Kidney (tissue), 14 donors: ENCODE results near the gene COL6A6. TPM values are rescaled to one million over a fixed set of nuclear protein-coding genes. Genes with fewer than 3 reads are reported as not detected.
A peak's percentile ranks its signal among the peaks of the same experiment; 100 is the strongest.

ENCODE experiments used
- DNase-seq, 5 donors: peaks; one replicate each; pipeline ENCODE4 v3.0.0-alpha.2; 2013 to 2020
- FAIRE-seq: peaks from 2 replicates; lab custom pipeline; 2012; peaks lifted over from hg19 to GRCh38; lab: Jason Lieb, UNC
- H3K27ac ChIP-seq, 2 donors: one replicate each; pipeline ENCODE4 v1.7.0; 2013; ENCODE audit warnings: low read depth in 2 of 2, low read length in 2 of 2, inconsistent platforms in 1 of 2
- H3K27me3 ChIP-seq: one replicate; pipeline ENCODE4 v1.7.1; 2013; ENCODE audit warnings: low read length, inconsistent platforms; ENCODE audit not compliant: control insufficient read depth, insufficient read depth
- H3K36me3 ChIP-seq, 3 donors: one replicate each; pipeline versions ENCODE4 v1.7.0 to v1.7.1; 2013; ENCODE audit warnings: low read length in 3 of 3, control low read depth in 1 of 3, inconsistent platforms in 1 of 3; ENCODE audit not compliant: insufficient read depth in 3 of 3, control insufficient read depth in 2 of 3
- H3K4me1 ChIP-seq, 3 donors: one replicate each; pipeline versions ENCODE4 v1.7.0 to v1.7.1; 2013; ENCODE audit warnings: low read length in 3 of 3, inconsistent platforms in 1 of 3, low read depth in 1 of 3; ENCODE audit not compliant: control insufficient read depth in 2 of 3, insufficient read depth in 2 of 3
- H3K4me3 ChIP-seq, 3 donors: one replicate each; pipeline versions ENCODE4 v1.7.0 to v1.8.1; 2013; ENCODE audit warnings: low read length in 3 of 3, control low read depth in 1 of 3, inconsistent platforms in 1 of 3
- H3K9ac ChIP-seq, 3 donors: one replicate each; pipeline versions ENCODE4 v1.7.0 to v1.7.1; 2013; ENCODE audit warnings: low read length in 3 of 3, control low read depth in 1 of 3, inconsistent platforms in 1 of 3
- H3K9me3 ChIP-seq, 3 donors: one replicate each; pipeline versions ENCODE4 v1.7.0 to v1.7.1; 2013; ENCODE audit warnings: low read length in 3 of 3, control low read depth in 1 of 3, inconsistent platforms in 1 of 3; ENCODE audit not compliant: control insufficient read depth in 2 of 3, insufficient read depth in 1 of 3
- intact Hi-C: fragments of 100-400 bp; cut with DNase I; formaldehyde crosslinking; loops from one replicate; pipeline ENCODE4 v1.11.1; 2022
- polyA plus RNA-seq: library from polyadenylated mRNA; stranded (reverse); fragments of 350-450 nt; fragmentation: Illumina TruSeq; extraction: RNeasy Lipid Tissue Mini Kit (QIAGEN cat#74804); gene quantifications from one replicate; pipeline ENCODE4 v1.2.3, GENCODE V29; 2014; ENCODE audit warnings: low read depth, low replicate concordance; ENCODE audit not compliant: insufficient read depth
- total RNA-seq: library from RNA; stranded (reverse); fragmentation: NEBNext Ultra II Directional; extraction: Animal tissue kit (Norgen Biotek cat#: 25700); gene quantifications from one replicate; pipeline ENCODE4 v1.2.1, GENCODE V29; 2021
- TF ChIP-seq, protein P1 (sequence below): IDR thresholded peaks from 3 replicates; pipeline ENCODE4 v1.5.1; 2012; ENCODE audit warnings: mild to moderate bottlenecking, moderate library complexity, borderline replicate concordance; ENCODE audit not compliant: insufficient read depth; ENCODE audit errors: extremely low read depth
- donor health status: control.
- donor health status: control.
- donor health status: control.
- donor health status: control.
- donor health status: control.
- donor health status: DM: yes; HTN: yes; CAD: no.
- donor health status: Normal renal cell carcinoma (clear cell type).

COL6A6 gene
- total and polyA plus RNA-seq, 2 donors from 2014 or later = 0.25 TPM; not detected in 1

DNA sequence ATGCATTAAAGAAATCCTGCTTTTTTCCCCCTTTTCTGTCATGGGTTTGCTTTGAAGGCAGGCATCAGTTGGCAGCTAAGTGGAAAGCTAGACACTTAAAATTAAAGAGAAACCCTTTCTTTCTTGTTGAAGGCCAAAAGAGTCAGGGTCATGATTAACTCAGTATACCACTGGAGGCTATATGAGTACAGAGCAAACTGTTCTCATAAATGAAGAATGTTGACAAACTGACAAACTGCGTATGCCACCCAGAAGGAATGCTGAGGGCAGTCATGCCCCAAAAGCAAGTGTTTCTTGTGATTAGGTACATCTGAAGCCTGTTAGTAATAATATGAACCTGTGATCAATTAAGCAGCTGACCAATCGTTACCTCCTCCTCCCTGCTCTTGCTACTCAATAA lies 43.6 kb upstream of the COL6A6 start:
- Histone ChIP-seq H3K27ac (no peak overlapping the region), H3K4me1 (no peaks in the 10 kb centered on the region), H3K9me3 (no peaks in the 10 kb centered on the region), H3K9ac (no peak overlapping the region), H3K36me3 (no peaks in the 10 kb centered on the region), H3K27me3 (no peaks in the 10 kb centered on the region), H3K4me3 (no peak overlapping the region)
- FAIRE-seq = no peak
- intact Hi-C loops = no loop called here
- no peak for DNase-seq
- TF ChIP-seq, protein P1, sequence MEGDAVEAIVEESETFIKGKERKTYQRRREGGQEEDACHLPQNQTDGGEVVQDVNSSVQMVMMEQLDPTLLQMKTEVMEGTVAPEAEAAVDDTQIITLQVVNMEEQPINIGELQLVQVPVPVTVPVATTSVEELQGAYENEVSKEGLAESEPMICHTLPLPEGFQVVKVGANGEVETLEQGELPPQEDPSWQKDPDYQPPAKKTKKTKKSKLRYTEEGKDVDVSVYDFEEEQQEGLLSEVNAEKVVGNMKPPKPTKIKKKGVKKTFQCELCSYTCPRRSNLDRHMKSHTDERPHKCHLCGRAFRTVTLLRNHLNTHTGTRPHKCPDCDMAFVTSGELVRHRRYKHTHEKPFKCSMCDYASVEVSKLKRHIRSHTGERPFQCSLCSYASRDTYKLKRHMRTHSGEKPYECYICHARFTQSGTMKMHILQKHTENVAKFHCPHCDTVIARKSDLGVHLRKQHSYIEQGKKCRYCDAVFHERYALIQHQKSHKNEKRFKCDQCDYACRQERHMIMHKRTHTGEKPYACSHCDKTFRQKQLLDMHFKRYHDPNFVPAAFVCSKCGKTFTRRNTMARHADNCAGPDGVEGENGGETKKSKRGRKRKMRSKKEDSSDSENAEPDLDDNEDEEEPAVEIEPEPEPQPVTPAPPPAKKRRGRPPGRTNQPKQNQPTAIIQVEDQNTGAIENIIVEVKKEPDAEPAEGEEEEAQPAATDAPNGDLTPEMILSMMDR = no peak

DNA sequence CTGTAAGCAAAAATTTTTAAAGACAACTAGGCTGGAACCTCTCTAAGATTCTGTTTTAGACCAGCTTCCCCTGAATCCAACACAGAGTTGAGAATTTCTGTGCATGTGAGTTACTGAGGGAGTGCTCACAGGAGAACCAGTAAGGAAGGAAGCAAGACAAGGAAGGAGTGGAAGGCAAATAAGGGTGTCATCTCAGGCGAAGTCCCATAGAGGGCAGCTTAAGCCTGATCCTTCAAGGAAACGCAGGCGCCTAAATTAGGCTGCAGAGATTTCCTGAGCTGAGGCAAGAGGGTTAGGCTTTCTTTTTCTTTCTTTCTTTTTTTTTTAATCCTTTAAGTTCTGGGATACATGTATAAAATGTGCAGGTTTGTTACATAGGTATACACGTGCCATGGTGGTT lies 36.2 kb upstream of the COL6A6 start:
- FAIRE-seq = no peak
- H3K36me3 ChIP-seq = no peaks in the 10 kb centered on the region
- no peak overlapping the region for H3K4me3 ChIP-seq
- H3K27me3 ChIP-seq = no peaks in the 10 kb centered on the region
- TF ChIP-seq, protein P1 = peak; percentile 28
- no peaks in the 10 kb centered on the region for H3K9me3 ChIP-seq
- peak in 4 of 5 donors; percentile 36 to 83 (median 50) for DNase-seq
- H3K9ac ChIP-seq = no peak overlapping the region
- intact Hi-C loops = no loop called here
- H3K4me1 ChIP-seq = no peaks in the 10 kb centered on the region
- H3K27ac ChIP-seq = no peak overlapping the region

GRCh38 chr3:130488288-130488687 lies 28.7 kb upstream of the COL6A6 start:
- Histone ChIP-seq H3K4me3 (no peak overlapping the region), H3K27ac (no peak overlapping the region), H3K27me3 (no peaks in the 10 kb centered on the region), H3K9me3 (no peaks in the 10 kb centered on the region), H3K4me1 (no peaks in the 10 kb centered on the region), H3K36me3 (no peaks in the 10 kb centered on the region), H3K9ac (no peak overlapping the region)
- intact Hi-C loops = no loop called here
- no peak for FAIRE-seq
- DNase-seq = no peak
- TF ChIP-seq, protein P1 = no peak
